Mammary epithelial cell (primary cell): ENCODE measurements around the gene PCBP3.

ENCODE experiments used
- EZH2 ChIP-seq: IDR thresholded peaks from 2 replicates; pipeline ENCODE4 v1.6.1; 2012; ENCODE audit warnings: low read length, inconsistent platforms, borderline replicate concordance
- TF ChIP-seq, protein P1 (sequence below), 2 donors: IDR thresholded peaks in 1 of 2; conservative IDR thresholded peaks in 1 of 2; 2 replicates each; pipeline ENCODE4 v1.5.1; 2011 to 2012; ENCODE audit warnings: inconsistent platforms in 2 of 2, low read length in 2 of 2, mild to moderate bottlenecking in 2 of 2, control low read depth in 1 of 2, low read depth in 1 of 2; ENCODE audit not compliant: insufficient read depth in 1 of 2; ENCODE audit errors: extremely low read depth in 1 of 2

GRCh38 chr21:45913418-45913765 is 269.9 kb downstream of the PCBP3 start:
- TF ChIP-seq, protein P1, sequence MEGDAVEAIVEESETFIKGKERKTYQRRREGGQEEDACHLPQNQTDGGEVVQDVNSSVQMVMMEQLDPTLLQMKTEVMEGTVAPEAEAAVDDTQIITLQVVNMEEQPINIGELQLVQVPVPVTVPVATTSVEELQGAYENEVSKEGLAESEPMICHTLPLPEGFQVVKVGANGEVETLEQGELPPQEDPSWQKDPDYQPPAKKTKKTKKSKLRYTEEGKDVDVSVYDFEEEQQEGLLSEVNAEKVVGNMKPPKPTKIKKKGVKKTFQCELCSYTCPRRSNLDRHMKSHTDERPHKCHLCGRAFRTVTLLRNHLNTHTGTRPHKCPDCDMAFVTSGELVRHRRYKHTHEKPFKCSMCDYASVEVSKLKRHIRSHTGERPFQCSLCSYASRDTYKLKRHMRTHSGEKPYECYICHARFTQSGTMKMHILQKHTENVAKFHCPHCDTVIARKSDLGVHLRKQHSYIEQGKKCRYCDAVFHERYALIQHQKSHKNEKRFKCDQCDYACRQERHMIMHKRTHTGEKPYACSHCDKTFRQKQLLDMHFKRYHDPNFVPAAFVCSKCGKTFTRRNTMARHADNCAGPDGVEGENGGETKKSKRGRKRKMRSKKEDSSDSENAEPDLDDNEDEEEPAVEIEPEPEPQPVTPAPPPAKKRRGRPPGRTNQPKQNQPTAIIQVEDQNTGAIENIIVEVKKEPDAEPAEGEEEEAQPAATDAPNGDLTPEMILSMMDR (conservative IDR thresholded peaks at IDR 0.05 in 1 of 2, IDR thresholded peaks at IDR 0.05 in 1 of 2; ENCODE audit: extremely low read depth in 1 of 2, insufficient read depth in 1 of 2, low read depth in 1 of 2, low read length in 2 of 2): no peak
- TF ChIP-seq EZH2: no peak
